ENCODE data around the gene IQSEC1. TPM values are rescaled to one million over a fixed set of nuclear protein-coding genes. Genes with fewer than 3 reads are reported as not detected.

Gene IQSEC1
- total RNA-seq, 1 donor from 2014 or later, result 29.5 TPM

DNA sequence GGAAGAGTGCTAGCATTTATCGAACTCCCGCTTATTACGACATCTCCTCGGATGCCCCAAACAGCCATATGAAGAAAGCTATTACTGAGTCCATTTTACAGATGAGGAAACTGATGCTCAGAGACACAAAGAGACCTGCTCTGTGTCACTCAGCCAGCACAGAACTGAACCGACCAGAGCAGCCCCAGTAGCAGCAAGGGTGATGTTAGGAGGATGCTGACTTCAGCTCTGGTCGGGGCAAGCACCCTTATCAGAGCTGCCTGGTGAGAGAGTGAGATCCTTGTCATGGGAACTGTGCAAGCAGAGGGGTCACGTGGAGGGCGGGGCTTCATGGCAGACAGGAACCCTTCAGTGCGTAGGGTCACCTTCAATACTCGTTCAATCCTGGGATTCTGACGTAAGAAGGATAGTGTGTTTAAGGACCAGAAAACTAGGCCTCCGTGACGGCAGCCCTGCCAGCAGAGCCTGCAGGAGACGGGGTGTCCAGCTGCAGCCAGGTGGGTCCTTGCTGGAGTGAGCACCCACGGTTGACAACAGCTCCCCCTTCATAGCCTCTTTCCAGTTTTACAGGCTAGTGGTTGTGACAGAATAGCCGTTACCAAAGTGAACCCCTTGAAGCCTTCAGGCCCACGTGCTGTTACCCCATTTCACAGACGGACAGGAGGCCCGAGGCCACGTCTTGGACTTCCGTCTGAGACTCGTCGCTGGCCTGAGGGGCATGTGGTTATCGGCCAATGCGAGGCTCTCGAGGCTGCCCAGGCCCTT lies 12.0 kb upstream of the IQSEC1 start:
- H3K27ac ChIP-seq (ENCODE audit: low read depth, low read length), result no peak overlapping the region
- no peak for FAIRE-seq
- H3K4me1 ChIP-seq (ENCODE audit: insufficient read depth, low read length), result no peaks in the 10 kb centered on the region
- H3K4me1 Mint-ChIP-seq (ENCODE audit: low read depth, unreplicated experiment), result peaks cover 5% of the 10 kb centered on the region
- H3K79me2 ChIP-seq (ENCODE audit: insufficient read depth, low read length), result no peaks in the 10 kb centered on the region
- H3K9ac ChIP-seq (ENCODE audit: low read length), result no peak overlapping the region
- H3K36me3 ChIP-seq (ENCODE audit: insufficient read depth, low read length), result no peaks in the 10 kb centered on the region
- H3K9me3 Mint-ChIP-seq (ENCODE audit: unreplicated experiment), result no peaks in the 10 kb centered on the region
- no peak for TF ChIP-seq EZH2 (IDR thresholded peaks at IDR 0.05; ENCODE audit: insufficient read depth, low read length)
- no peak overlapping the region for H3K4me3 Mint-ChIP-seq (ENCODE audit: unreplicated experiment)
- H3K4me3 ChIP-seq (ENCODE audit: insufficient read depth, low read depth, low read length), result no peak overlapping the region
- no peak overlapping the region for H3K4me2 ChIP-seq (ENCODE audit: low read length)
- H2AFZ ChIP-seq (ENCODE audit: low read depth, low read length), result no peak overlapping the region
- H3K27me3 ChIP-seq (ENCODE audit: insufficient read depth, low read length), result no peaks in the 10 kb centered on the region
- no peaks in the 10 kb centered on the region for H3K9me3 ChIP-seq (ENCODE audit: insufficient read depth, low read depth, low read length)
- H3K27ac Mint-ChIP-seq (ENCODE audit: unreplicated experiment), result no peak overlapping the region
- no peaks in the 10 kb centered on the region for H4K20me1 ChIP-seq (ENCODE audit: insufficient read depth, low read length)
- DNase-seq (ENCODE audit: low read depth), result no peak
- H3K27me3 Mint-ChIP-seq (ENCODE audit: low read depth, unreplicated experiment), result peaks cover 42% of the 10 kb centered on the region
- peaks cover 2% of the 10 kb centered on the region for H3K36me3 Mint-ChIP-seq (ENCODE audit: low read depth, unreplicated experiment)

DNA sequence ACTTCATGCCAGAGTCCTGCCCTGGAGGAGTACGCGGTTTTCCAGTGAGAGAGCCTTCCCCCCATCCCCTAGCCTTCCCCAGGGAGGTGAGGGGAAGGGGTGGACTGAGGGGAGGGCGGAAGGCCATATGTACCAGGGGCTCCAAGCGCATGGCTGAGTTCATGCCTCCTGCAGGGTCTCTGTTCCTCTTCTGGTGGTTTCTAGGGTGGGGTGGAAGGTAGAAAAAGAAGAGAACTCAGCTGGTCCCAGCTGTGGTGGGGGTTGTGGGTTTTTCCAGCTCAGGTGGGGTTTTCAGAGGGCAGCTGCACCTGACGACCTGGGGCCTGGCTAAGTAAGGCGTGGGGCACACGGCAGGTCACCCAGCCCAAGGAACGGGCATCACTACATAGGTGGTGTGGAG lies 10.7 kb upstream of the IQSEC1 start:
- FAIRE-seq (no peak), DNase-seq (ENCODE audit: low read depth) (no peak)
- no peak overlapping the region for H3K27ac Mint-ChIP-seq (ENCODE audit: unreplicated experiment)
- Histone ChIP-seq H3K4me3 (ENCODE audit: insufficient read depth, low read depth, low read length) (no peak overlapping the region), H3K4me1 (ENCODE audit: insufficient read depth, low read length) (no peaks in the 10 kb centered on the region), H2AFZ (ENCODE audit: low read depth, low read length) (no peak overlapping the region), H3K4me2 (ENCODE audit: low read length) (no peak overlapping the region), H3K36me3 (ENCODE audit: insufficient read depth, low read length) (no peaks in the 10 kb centered on the region), H3K27ac (ENCODE audit: low read depth, low read length) (no peak overlapping the region), H3K79me2 (ENCODE audit: insufficient read depth, low read length) (no peaks in the 10 kb centered on the region), H4K20me1 (ENCODE audit: insufficient read depth, low read length) (no peaks in the 10 kb centered on the region), H3K9me3 (ENCODE audit: insufficient read depth, low read depth, low read length) (no peaks in the 10 kb centered on the region), H3K27me3 (ENCODE audit: insufficient read depth, low read length) (no peaks in the 10 kb centered on the region), H3K9ac (ENCODE audit: low read length) (no peak overlapping the region)
- no peak overlapping the region for H3K4me3 Mint-ChIP-seq (ENCODE audit: unreplicated experiment)
- H3K27me3 Mint-ChIP-seq (ENCODE audit: low read depth, unreplicated experiment), result peaks cover 42% of the 10 kb centered on the region
- no peaks in the 10 kb centered on the region for H3K9me3 Mint-ChIP-seq (ENCODE audit: unreplicated experiment)
- TF ChIP-seq, protein P1, sequence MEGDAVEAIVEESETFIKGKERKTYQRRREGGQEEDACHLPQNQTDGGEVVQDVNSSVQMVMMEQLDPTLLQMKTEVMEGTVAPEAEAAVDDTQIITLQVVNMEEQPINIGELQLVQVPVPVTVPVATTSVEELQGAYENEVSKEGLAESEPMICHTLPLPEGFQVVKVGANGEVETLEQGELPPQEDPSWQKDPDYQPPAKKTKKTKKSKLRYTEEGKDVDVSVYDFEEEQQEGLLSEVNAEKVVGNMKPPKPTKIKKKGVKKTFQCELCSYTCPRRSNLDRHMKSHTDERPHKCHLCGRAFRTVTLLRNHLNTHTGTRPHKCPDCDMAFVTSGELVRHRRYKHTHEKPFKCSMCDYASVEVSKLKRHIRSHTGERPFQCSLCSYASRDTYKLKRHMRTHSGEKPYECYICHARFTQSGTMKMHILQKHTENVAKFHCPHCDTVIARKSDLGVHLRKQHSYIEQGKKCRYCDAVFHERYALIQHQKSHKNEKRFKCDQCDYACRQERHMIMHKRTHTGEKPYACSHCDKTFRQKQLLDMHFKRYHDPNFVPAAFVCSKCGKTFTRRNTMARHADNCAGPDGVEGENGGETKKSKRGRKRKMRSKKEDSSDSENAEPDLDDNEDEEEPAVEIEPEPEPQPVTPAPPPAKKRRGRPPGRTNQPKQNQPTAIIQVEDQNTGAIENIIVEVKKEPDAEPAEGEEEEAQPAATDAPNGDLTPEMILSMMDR (IDR thresholded peaks at IDR 0.05; ENCODE audit: insufficient read depth, low read depth, low read length), result no peak
- TF ChIP-seq EZH2 (IDR thresholded peaks at IDR 0.05; ENCODE audit: insufficient read depth, low read length), result no peak
- peaks cover 2% of the 10 kb centered on the region for H3K36me3 Mint-ChIP-seq (ENCODE audit: low read depth, unreplicated experiment)
- H3K4me1 Mint-ChIP-seq (ENCODE audit: low read depth, unreplicated experiment), result peaks cover 12% of the 10 kb centered on the region

- peaks cover 12% of the 10 kb centered on the region for H3K4me1 Mint-ChIP-seq (ENCODE audit: low read depth, unreplicated experiment)
- TF ChIP-seq, protein P1 (IDR thresholded peaks at IDR 0.05; ENCODE audit: insufficient read depth, low read depth, low read length), result no peak
- TF ChIP-seq EZH2 (IDR thresholded peaks at IDR 0.05; ENCODE audit: insufficient read depth, low read length), result no peak
- no peaks in the 10 kb centered on the region for H3K9me3 Mint-ChIP-seq (ENCODE audit: unreplicated experiment)
These were observed 10.0 kb upstream of the IQSEC1 start for GRCh38 chr3:13083254-13083653.

More at GRCh38 chr3:13083254-13083653, 10.0 kb upstream of the IQSEC1 start:
- DNase-seq (ENCODE audit: low read depth) (no peak), FAIRE-seq (no peak)
- Histone ChIP-seq H3K79me2 (ENCODE audit: insufficient read depth, low read length) (no peaks in the 10 kb centered on the region), H4K20me1 (ENCODE audit: insufficient read depth, low read length) (no peaks in the 10 kb centered on the region), H3K27ac (ENCODE audit: low read depth, low read length) (no peak overlapping the region), H3K4me2 (ENCODE audit: low read length) (no peak overlapping the region), H3K9ac (ENCODE audit: low read length) (no peak overlapping the region), H3K27me3 (ENCODE audit: insufficient read depth, low read length) (peaks cover 2% of the 10 kb centered on the region), H3K4me3 (ENCODE audit: insufficient read depth, low read depth, low read length) (no peak overlapping the region), H3K9me3 (ENCODE audit: insufficient read depth, low read depth, low read length) (no peaks in the 10 kb centered on the region), H3K4me1 (ENCODE audit: insufficient read depth, low read length) (no peaks in the 10 kb centered on the region), H2AFZ (ENCODE audit: low read depth, low read length) (no peak overlapping the region), H3K36me3 (ENCODE audit: insufficient read depth, low read length) (no peaks in the 10 kb centered on the region)
- peaks cover 2% of the 10 kb centered on the region for H3K36me3 Mint-ChIP-seq (ENCODE audit: low read depth, unreplicated experiment)
- H3K27ac Mint-ChIP-seq (ENCODE audit: unreplicated experiment), result no peak overlapping the region
- H3K4me3 Mint-ChIP-seq (ENCODE audit: unreplicated experiment), result no peak overlapping the region
- peaks cover 44% of the 10 kb centered on the region for H3K27me3 Mint-ChIP-seq (ENCODE audit: low read depth, unreplicated experiment)
